BLaER1 treated with 17β-estradiol and CSF1 and Interleukin-3, amounts not matched to agents 10 nM and 100 nM (cell line): ENCODE data around the gene MAB21L4.

Source experiments
- H3K27ac ChIP-seq, 11 experiments: shearing (Covaris generic); formaldehyde crosslinking; 2 replicates each; pipeline ENCODE4 v1.8.1; 2022
- H3K27me3 ChIP-seq, 11 experiments: shearing (Covaris generic); formaldehyde crosslinking; 2 replicates each; pipeline ENCODE4 v1.8.1; 2022
- H3K36me3 ChIP-seq, 11 experiments: shearing (Covaris generic); formaldehyde crosslinking; 2 replicates each; pipeline ENCODE4 v1.8.1; 2022
- H3K4me1 ChIP-seq, 10 experiments: shearing (Covaris generic); formaldehyde crosslinking; 2 replicates each; pipeline ENCODE4 v1.8.1; 2022
- H3K4me2 ChIP-seq, 11 experiments: shearing (Covaris generic); formaldehyde crosslinking; 2 replicates each; pipeline ENCODE4 v1.8.1; 2022
- H3K4me3 ChIP-seq, 10 experiments: shearing (Covaris generic); formaldehyde crosslinking; 2 replicates each; pipeline ENCODE4 v1.8.1; 2022
- H3K9ac ChIP-seq, 11 experiments: shearing (Covaris generic); formaldehyde crosslinking; 2 replicates each; pipeline ENCODE4 v1.8.1; 2022
- H3K9me3 ChIP-seq, 11 experiments: shearing (Covaris generic); formaldehyde crosslinking; replicated peaks in 1 of 11; 2 replicates each; pipeline ENCODE4 v1.8.1; 2022
- H4K20me1 ChIP-seq, 11 experiments: shearing (Covaris generic); formaldehyde crosslinking; 2 replicates each; pipeline ENCODE4 v1.8.1; 2022
- Cebpa-rat ChIP-seq, 11 experiments: shearing (Covaris generic); IDR thresholded peaks; 2 replicates each; pipeline ENCODE4 v1.8.1; 2022

The MAB21L4 gene

DNA sequence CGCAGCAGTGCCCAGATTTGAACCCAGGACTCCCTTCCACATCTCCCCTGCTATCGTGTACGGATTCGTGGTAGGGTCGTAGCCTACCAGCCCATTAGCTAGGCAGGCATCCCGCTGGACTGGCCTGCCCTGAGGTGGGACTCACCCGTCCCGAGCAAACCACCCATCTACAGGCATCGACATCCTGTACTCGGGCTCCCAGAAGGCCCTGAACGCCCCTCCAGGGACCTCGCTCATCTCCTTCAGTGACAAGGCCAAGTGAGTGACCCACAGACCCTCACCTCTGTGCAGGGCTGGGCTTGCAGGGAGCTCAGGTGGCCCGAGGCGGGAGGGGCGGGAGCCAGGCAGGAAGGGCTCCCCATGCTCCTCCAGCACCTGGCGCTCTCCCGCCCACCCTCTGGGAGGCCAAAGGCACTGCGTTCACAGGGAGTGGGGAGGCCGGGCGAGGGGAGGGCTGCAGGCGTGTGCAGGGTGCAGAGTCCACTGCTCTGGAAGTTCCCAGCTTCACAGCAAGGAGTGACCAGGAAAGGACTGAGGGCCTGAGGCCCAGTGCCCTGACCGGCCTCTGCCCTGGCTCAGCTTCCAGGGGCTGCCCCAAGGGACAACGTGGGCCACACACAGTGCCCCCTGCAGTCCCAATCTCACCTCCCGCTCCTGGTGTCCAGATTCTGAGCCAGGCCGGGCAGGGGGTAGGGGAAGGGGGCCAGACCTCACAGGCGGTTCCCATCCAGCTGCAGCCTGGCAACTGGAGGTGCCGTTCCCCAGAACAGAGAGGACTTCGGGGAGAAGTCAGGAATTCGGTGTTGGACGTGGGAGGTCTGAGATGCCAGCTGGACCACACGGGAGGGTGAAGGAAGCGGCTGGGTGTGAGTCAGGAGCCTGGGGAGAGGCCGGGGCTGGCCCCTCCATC lies 21.9 kb downstream of the MAB21L4 start:
- H3K4me3 ChIP-seq, result no peak overlapping the region
- H3K27ac ChIP-seq, result no peak overlapping the region
- H3K9ac ChIP-seq, result no peak overlapping the region
- peaks cover 0 to 8% (median 0%) of the 10 kb centered on the region in 11 experiments; a peak in 2 of 22 replicates for H4K20me1 ChIP-seq
- H3K4me1 ChIP-seq, result peaks cover 0 to 30% (median 20%) of the 10 kb centered on the region in 10 experiments; a peak in 15 of 20 replicates
- no peak for TF ChIP-seq Cebpa-rat (IDR thresholded peaks at IDR 0.05)
- no peaks in the 10 kb centered on the region for H3K9me3 ChIP-seq
- no peaks in the 10 kb centered on the region for H3K27me3 ChIP-seq
- no peaks in the 10 kb centered on the region for H3K36me3 ChIP-seq
- H3K4me2 ChIP-seq, result peak overlapping the region in 3 of 11 experiments; percentile 5 to 10 (median 7); a peak in 2 of 22 replicates

DNA sequence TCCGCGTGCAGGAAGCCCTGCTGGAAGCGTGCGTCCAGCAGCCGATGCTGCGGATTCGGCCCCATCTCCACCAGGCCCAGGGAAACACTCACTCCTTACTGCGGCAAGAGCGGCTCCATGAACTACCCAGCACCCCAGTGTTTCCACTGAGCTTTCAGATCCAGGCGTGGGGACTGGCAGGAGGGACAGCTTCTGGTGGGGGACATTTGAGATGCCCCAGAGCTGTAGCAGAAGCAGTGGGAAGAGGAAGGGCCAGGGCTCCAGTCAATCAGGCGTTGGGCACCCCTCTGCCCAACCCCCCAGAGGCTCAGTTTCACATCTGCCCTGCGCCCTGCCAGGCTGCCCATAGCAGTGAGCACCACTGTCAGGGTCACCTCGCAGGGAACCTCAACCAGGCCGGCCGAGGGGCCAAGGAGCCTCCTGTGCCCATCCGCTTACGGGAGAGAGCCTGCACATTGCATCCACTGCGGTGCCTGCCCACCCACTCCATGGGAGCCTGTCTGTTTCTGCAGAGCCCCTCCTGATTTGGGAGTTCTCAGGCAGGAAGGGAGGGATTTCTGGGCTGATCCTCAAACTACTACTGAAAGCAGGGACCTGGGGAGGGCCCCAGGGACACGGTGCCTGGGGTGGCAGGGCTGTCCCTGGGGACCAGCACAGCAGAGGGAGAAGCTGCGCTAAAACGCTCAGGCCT lies 22.7 kb downstream of the MAB21L4 start:
- H3K4me3 ChIP-seq, result no peak overlapping the region

DNA sequence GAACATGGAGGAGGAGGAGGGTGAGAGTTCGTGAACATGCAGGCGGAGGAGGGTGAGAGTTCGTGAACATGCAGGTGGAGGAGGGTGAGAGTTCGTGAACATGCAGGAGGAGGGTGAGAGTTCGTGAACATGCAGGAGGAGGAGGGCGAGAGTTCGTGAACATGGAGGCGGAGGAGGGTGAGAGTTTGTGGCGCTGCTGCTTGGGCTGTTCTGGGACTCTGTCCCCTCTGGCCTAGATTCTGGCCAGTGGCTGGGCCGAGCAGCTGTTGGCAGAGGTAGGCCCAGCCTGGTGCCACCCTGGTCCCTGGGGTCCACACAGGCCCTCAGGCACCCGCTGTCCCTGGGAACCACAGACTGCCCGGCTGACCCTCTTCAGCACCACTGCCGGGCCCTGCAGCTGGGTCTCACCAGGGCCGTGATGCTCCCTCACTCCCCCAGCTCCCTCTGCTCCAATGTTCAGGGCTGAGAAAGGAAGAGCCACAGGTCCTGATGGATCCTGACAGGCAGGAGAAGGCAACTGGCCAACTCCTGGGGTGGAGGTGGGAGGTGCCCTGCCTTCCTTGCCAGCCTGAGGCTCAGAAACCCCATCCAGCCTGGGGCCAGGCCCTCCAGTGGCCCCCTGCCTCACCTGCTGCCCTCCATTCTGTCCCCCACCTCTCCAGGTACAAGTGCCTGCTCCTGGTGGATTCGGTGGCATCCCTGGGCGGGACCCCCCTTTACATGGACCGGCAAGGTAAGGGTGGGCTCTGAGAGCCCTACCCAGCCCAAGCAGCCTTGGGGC lies 23.4 kb downstream of the MAB21L4 start:
- Histone ChIP-seq H3K9me3 (no peaks in the 10 kb centered on the region), H3K4me3 (no peak overlapping the region), H4K20me1 (peaks cover 0 to 8% (median 0%) of the 10 kb centered on the region in 11 experiments; a peak in 2 of 22 replicates), H3K4me2 (no peak overlapping the region), H3K27ac (no peak overlapping the region), H3K27me3 (no peaks in the 10 kb centered on the region), H3K9ac (no peak overlapping the region), H3K36me3 (no peaks in the 10 kb centered on the region), H3K4me1 (peaks cover 0 to 26% (median 16%) of the 10 kb centered on the region in 10 experiments; a peak in 15 of 20 replicates)
- TF ChIP-seq Cebpa-rat (IDR thresholded peaks at IDR 0.05), result no peak

More for the DNA sequence above, 22.7 kb downstream of the MAB21L4 start:
- Histone ChIP-seq H3K4me2 (peak overlapping the region in 3 of 11 experiments; percentile 5 to 10 (median 7); a peak in 1 of 22 replicates), H4K20me1 (peaks cover 0 to 8% (median 0%) of the 10 kb centered on the region in 11 experiments; a peak in 2 of 22 replicates), H3K36me3 (no peaks in the 10 kb centered on the region), H3K9ac (no peak overlapping the region), H3K27ac (no peak overlapping the region), H3K4me1 (peaks cover 0 to 30% (median 20%) of the 10 kb centered on the region in 10 experiments; a peak in 15 of 20 replicates), H3K27me3 (no peaks in the 10 kb centered on the region), H3K9me3 (no peaks in the 10 kb centered on the region)
- TF ChIP-seq Cebpa-rat (IDR thresholded peaks at IDR 0.05), result no peak

DNA sequence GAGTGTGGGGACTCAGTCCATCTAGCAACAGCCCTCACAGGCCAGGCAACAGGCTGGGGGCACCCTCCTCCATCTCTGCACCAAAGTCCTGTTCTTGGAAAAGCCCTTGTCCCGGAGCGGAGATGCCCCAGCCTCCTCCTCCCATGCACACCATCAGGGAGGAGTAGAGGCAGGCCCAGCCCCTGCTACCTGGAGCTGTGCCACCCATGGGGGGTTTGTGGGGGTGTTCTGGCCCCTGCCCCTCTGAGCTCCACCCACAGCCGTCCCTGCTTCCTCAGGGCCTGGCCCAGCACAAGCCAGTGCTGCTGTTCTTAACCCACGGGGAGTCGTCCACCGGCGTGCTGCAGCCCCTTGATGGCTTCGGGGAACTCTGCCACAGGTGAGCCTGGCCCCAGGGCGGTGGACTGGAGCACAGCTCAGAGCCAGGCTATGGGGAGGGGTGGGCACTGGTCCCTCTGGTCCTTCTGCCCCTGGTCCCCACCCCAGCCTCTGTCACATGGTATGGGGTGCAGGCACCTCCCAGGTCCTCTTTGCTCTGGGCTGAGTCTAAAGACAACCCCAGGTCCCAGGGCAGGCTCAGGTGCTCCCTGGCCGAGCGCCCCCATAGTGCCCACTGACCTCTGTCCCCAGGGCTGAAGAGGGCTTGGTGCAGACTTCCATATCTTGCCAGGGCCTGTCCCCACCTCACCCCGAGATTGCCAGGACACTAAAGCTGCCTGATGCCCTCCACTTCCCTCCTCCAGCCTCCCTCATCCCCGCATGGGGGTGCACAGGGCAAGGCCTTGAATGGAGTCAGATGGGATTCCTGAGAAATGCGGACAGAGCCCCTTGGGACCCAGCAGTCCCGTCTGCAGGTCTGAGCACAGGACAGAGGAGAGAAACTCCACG lies 24.6 kb downstream of the MAB21L4 start:
- no peak for TF ChIP-seq Cebpa-rat (IDR thresholded peaks at IDR 0.05)
- H3K4me1 ChIP-seq, result peaks cover 0 to 14% (median 4%) of the 10 kb centered on the region in 10 experiments; a peak in 13 of 20 replicates

DNA sequence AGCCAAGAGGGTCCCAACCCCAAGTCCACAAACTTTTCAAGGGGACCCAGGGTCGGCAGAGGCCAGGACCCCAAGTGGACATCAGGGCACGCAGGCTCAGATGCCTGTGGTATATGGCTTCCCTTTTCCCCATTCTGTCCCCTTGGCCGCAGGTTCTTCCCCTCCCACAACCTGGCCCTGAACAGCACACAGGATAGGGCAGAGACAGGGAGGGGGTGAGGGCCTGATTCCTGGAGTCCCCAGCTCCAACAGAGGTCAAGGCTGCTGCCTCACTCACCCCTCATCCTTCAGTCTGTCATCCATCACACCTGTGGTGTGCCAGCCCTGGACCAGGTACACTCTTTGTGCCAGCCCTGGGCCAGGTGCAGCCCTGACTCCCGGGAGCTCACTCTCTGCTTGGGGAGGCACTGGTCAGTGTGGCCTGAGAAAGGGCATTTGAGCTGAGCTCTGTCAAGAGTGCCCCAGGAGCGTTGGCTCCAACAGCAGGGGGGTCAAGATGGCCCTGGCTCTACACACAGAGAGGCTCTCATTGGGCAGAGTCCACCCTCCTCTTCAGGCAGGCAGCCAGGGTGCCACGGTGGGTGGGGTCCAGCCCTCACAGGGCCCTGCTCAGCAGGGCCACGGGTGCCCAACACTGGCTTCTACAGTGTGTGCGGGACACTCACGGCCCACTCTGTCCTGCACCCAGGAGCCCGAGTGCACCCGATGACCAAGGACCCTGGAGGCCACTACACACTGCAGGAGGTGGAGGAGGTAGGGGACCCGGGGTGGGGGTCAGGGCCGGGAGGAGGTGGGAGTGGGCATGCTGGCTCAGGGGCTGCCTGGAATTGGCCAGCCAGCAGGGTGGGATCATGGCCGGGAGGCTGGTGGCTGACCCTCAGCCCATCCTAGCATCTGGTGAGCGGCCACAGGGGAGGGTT lies 25.7 kb downstream of the MAB21L4 start:
- Histone ChIP-seq H3K9ac (no peak overlapping the region), H3K27me3 (no peaks in the 10 kb centered on the region), H3K9me3 (no peaks in the 10 kb centered on the region), H3K4me3 (no peak overlapping the region), H3K4me1 (peaks cover 0 to 9% (median 0%) of the 10 kb centered on the region in 10 experiments; a peak in 5 of 20 replicates), H3K36me3 (no peaks in the 10 kb centered on the region), H4K20me1 (peaks cover 0 to 8% (median 0%) of the 10 kb centered on the region in 11 experiments; a peak in 2 of 22 replicates), H3K4me2 (no peak overlapping the region), H3K27ac (no peak overlapping the region)
- no peak for TF ChIP-seq Cebpa-rat (IDR thresholded peaks at IDR 0.05)

More for the DNA sequence above, 24.6 kb downstream of the MAB21L4 start:
- H3K9ac ChIP-seq, result no peak overlapping the region
- H3K4me3 ChIP-seq, result no peak overlapping the region
- peaks cover 0 to 8% (median 0%) of the 10 kb centered on the region in 11 experiments; a peak in 2 of 22 replicates for H4K20me1 ChIP-seq
- H3K27ac ChIP-seq, result no peak overlapping the region
- no peaks in the 10 kb centered on the region for H3K36me3 ChIP-seq
- H3K27me3 ChIP-seq, result no peaks in the 10 kb centered on the region
- H3K4me2 ChIP-seq, result no peak overlapping the region
- no peaks in the 10 kb centered on the region for H3K9me3 ChIP-seq

DNA sequence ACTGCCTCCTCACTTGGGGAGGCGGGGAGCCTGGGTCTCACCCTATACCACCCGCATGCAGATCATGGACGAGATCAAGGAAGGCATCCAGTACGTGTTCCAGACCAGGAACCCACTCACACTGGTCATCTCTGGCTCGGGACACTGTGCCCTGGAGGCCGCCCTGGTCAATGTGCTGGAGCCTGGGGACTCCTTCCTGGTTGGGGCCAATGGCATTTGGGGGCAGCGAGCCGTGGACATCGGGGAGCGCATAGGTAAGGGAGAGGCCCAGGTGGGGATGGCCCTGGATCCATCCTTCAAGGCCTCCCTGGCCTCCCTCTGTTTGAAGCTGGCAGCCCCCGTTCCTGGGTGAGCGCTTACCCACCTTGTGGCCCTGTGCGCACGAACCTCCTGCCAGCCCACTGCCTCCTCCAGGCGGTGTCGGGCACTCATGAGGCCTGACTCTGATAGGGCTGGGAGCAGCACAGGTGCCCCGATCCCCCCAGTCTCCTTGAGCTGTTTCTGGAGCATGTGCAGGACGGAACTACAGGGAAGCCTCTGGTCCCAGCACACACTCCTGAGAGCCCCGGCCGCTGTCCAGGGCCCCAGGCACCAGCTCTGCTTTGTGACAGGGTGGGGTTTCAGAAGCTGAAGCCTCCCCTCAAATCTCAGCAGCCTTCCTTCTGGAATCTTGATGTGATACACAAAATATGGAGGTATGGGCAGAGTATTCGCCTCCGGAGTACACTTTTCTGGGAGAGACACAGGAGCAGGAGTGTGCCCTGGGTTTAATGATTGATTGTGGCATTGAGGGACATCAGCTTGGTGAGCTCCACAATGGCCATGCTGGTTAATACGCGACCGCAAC lies 26.6 kb downstream of the MAB21L4 start:
- TF ChIP-seq Cebpa-rat (IDR thresholded peaks at IDR 0.05), result no peak
- no peak overlapping the region for H3K4me2 ChIP-seq

More for the DNA sequence above, 26.6 kb downstream of the MAB21L4 start:
- Histone ChIP-seq H3K4me3 (no peak overlapping the region), H3K36me3 (no peaks in the 10 kb centered on the region), H3K27ac (no peak overlapping the region), H3K4me1 (peaks cover 0 to 9% (median 0%) of the 10 kb centered on the region in 10 experiments; a peak in 5 of 20 replicates), H3K9ac (no peak overlapping the region), H3K9me3 (no peaks in the 10 kb centered on the region), H3K27me3 (no peaks in the 10 kb centered on the region), H4K20me1 (peaks cover 0 to 8% (median 0%) of the 10 kb centered on the region in 11 experiments; a peak in 2 of 22 replicates)
